CD4-positive, alpha-beta memory T cell (primary cell): ENCODE data around the gene ADAP1. TPM values are rescaled to one million over a fixed set of nuclear protein-coding genes. Genes with fewer than 3 reads are reported as not detected.

Experiments
- CTCF ChIA-PET: fragments of 350-600 bp; sonication (Branson Sonifier 250); formaldehyde crosslinking; loops from one replicate; lab custom pipeline; 2021; ENCODE audit warnings: inconsistent platforms; ENCODE audit not compliant: partially characterized antibody; lab: Charles Lee
- POLR2A ChIA-PET: fragments of 350-600 bp; sonication (Branson Sonifier 250); formaldehyde crosslinking; loops from one replicate; lab custom pipeline; 2021; ENCODE audit not compliant: partially characterized antibody; lab: Charles Lee
- DNase-seq, 5 donors: peaks; one replicate each; pipeline versions ENCODE4 v3.0.0 to v3.0.0-alpha.2; 2020 to 2022; ENCODE audit warnings: mixed read lengths in 1 of 5
- H3K27ac ChIP-seq: one replicate; pipeline ENCODE4 v1.7.0; 2013; ENCODE audit warnings: low read depth, low read length
- H3K27me3 ChIP-seq: 2 replicates; pipeline ENCODE4 v1.7.0; 2013; ENCODE audit warnings: mild to moderate bottlenecking, low read length, moderate library complexity; ENCODE audit not compliant: insufficient read depth
- H3K36me3 ChIP-seq: 2 replicates; pipeline ENCODE4 v1.7.0; 2013; ENCODE audit warnings: mild to moderate bottlenecking, low read length, moderate library complexity; ENCODE audit not compliant: insufficient read depth
- H3K4me1 ChIP-seq: 2 replicates; pipeline ENCODE4 v1.7.0; 2013; ENCODE audit warnings: mild to moderate bottlenecking, low read length, moderate library complexity; ENCODE audit not compliant: insufficient read depth
- H3K4me3 ChIP-seq, 2 donors: one replicate each; pipeline ENCODE4 v1.7.0; 2013; ENCODE audit warnings: low read length in 2 of 2, mild to moderate bottlenecking in 1 of 2
- H3K9me3 ChIP-seq, 2 donors: one replicate each; pipeline ENCODE4 v1.7.0; 2013; ENCODE audit warnings: low read length in 2 of 2, control low read depth in 1 of 2; ENCODE audit not compliant: control insufficient read depth in 1 of 2
- H3K27ac Mint-ChIP-seq, 7 donors: one replicate each; pipeline ENCODE4 v1.8.0; 2020 to 2021; ENCODE audit warnings: mixed read lengths in 7 of 7, mild to moderate bottlenecking in 6 of 7, inconsistent platforms in 3 of 7, moderate library complexity in 3 of 7
- H3K27me3 Mint-ChIP-seq, 2 donors: one replicate each; pipeline ENCODE4 v1.8.0; 2020 to 2021; ENCODE audit warnings: mixed read lengths in 2 of 2
- H3K36me3 Mint-ChIP-seq, 2 donors: one replicate each; pipeline ENCODE4 v1.8.0; 2020 to 2021; ENCODE audit warnings: mixed read lengths in 2 of 2, inconsistent platforms in 1 of 2, mild to moderate bottlenecking in 1 of 2
- H3K4me1 Mint-ChIP-seq, 4 donors: one replicate each; pipeline ENCODE4 v1.8.0; 2020 to 2021; ENCODE audit warnings: mixed read lengths in 4 of 4, mild to moderate bottlenecking in 1 of 4
- H3K4me3 Mint-ChIP-seq, 8 donors: one replicate each; pipeline ENCODE4 v1.8.0; 2020 to 2021; ENCODE audit warnings: mixed read lengths in 8 of 8, mild to moderate bottlenecking in 7 of 8, moderate library complexity in 6 of 8, inconsistent platforms in 3 of 8
- H3K9me3 Mint-ChIP-seq, 8 donors: one replicate each; pipeline ENCODE4 v1.8.0; 2020 to 2021; ENCODE audit warnings: mixed read lengths in 8 of 8, mild to moderate bottlenecking in 5 of 8, inconsistent platforms in 3 of 8, moderate library complexity in 1 of 8
- intact Hi-C: fragments of 100-400 bp; cut with micrococcal nuclease; formaldehyde crosslinking; loops from one replicate; pipeline ENCODE4 v1.15.1; 2023
- polyA plus RNA-seq, 2 donors: library from polyadenylated mRNA; unstranded; fragments of 300-500 nt; fragmentation: Illumina TruSeq; gene quantifications; one replicate each; pipeline ENCODE4 v1.2.3, GENCODE V29; 2021
- total RNA-seq, 2 experiments: library from RNA; stranded (reverse); gene quantifications; one replicate each; pipeline ENCODE4 v1.2.3, GENCODE V29; 2021

Gene ADAP1
- total and polyA plus RNA-seq, 4 experiments from 2014 or later, result 5.1 to 10.0 (median 8.8) TPM

- Histone ChIP-seq H3K27ac (no peak overlapping the region), H3K4me1 (peaks cover 5% of the 10 kb centered on the region), H3K36me3 (no peaks in the 10 kb centered on the region), H3K4me3 (no peak overlapping the region), H3K27me3 (no peaks in the 10 kb centered on the region), H3K9me3 (peaks cover 0 to 6% of the 10 kb centered on the region in 2 donors)
- Mint-ChIP-seq H3K9me3 (peaks cover 0 to 12% (median 4%) of the 10 kb centered on the region in 8 donors), H3K27me3 (no peaks in the 10 kb centered on the region), H3K4me3 (no peak overlapping the region), H3K27ac (peak overlapping the region in 1 of 7 donors; percentile 68), H3K36me3 (peaks cover 0 to 5% of the 10 kb centered on the region in 2 donors), H3K4me1 (peaks cover under 1 to 7% (median 5%) of the 10 kb centered on the region in 4 donors)
- intact Hi-C loops, result no loop called here
- POLR2A ChIA-PET, result no interaction called here
- DNase-seq, result no peak
- CTCF ChIA-PET, result no interaction called here
Measured at GRCh38 chr7:935874-936385, 18.6 kb downstream of the ADAP1 start.

- H3K27ac Mint-ChIP-seq, result no peak overlapping the region
- H3K4me3 Mint-ChIP-seq, result no peak overlapping the region
- intact Hi-C loops, result no loop called here
- no peak overlapping the region for H3K4me3 ChIP-seq
- H3K4me1 ChIP-seq, result peaks cover 5% of the 10 kb centered on the region
- no peaks in the 10 kb centered on the region for H3K36me3 ChIP-seq
- no peak for DNase-seq
- H3K4me1 Mint-ChIP-seq, result peaks cover 0 to 7% (median 5%) of the 10 kb centered on the region in 4 donors
- H3K9me3 ChIP-seq, result peaks cover 0 to 2% of the 10 kb centered on the region in 2 donors
- H3K27ac ChIP-seq, result no peak overlapping the region
- H3K36me3 Mint-ChIP-seq, result peaks cover 0 to 4% of the 10 kb centered on the region in 2 donors
- no peaks in the 10 kb centered on the region for H3K27me3 ChIP-seq
- ChIA-PET POLR2A (no interaction called here), CTCF (no interaction called here)
- H3K27me3 Mint-ChIP-seq, result no peaks in the 10 kb centered on the region
- H3K9me3 Mint-ChIP-seq, result peaks cover 0 to 6% (median 3%) of the 10 kb centered on the region in 8 donors
Measured at GRCh38 chr7:935164-935873, 19.2 kb downstream of the ADAP1 start.

GRCh38 chr7:934469-935163, 19.9 kb downstream of the ADAP1 start:
- H3K9me3 ChIP-seq, result no peaks in the 10 kb centered on the region
- H3K27ac ChIP-seq, result no peak overlapping the region
- Mint-ChIP-seq H3K27ac (no peak overlapping the region), H3K36me3 (no peaks in the 10 kb centered on the region), H3K4me1 (peaks cover 7 to 11% (median 7%) of the 10 kb centered on the region in 4 donors), H3K4me3 (no peak overlapping the region), H3K9me3 (no peaks in the 10 kb centered on the region), H3K27me3 (no peaks in the 10 kb centered on the region)
- H3K4me3 ChIP-seq, result no peak overlapping the region
- H3K4me1 ChIP-seq, result peaks cover 5% of the 10 kb centered on the region
- intact Hi-C loops, result no loop called here
- CTCF ChIA-PET, result no interaction called here
- POLR2A ChIA-PET, result no interaction called here
- H3K27me3 ChIP-seq, result no peaks in the 10 kb centered on the region
- DNase-seq, result no peak
- no peaks in the 10 kb centered on the region for H3K36me3 ChIP-seq

- Mint-ChIP-seq H3K4me3 (no peak overlapping the region), H3K36me3 (no peaks in the 10 kb centered on the region), H3K9me3 (no peaks in the 10 kb centered on the region), H3K27ac (no peak overlapping the region), H3K27me3 (no peaks in the 10 kb centered on the region), H3K4me1 (peaks cover 10 to 19% (median 12%) of the 10 kb centered on the region in 4 donors)
- CTCF ChIA-PET, result no interaction called here
- no peak for DNase-seq
- H3K4me3 ChIP-seq, result no peak overlapping the region
- no peaks in the 10 kb centered on the region for H3K36me3 ChIP-seq
- H3K27me3 ChIP-seq, result no peaks in the 10 kb centered on the region
- POLR2A ChIA-PET, result interaction anchor here (1.1 kb wide), 1 partner anchor 9 kb away, joined by 3 read pairs; no protein-coding TSS in a partner anchor
- no peak overlapping the region for H3K27ac ChIP-seq
- no peaks in the 10 kb centered on the region for H3K9me3 ChIP-seq
- intact Hi-C loops, result no loop called here
- peaks cover 5% of the 10 kb centered on the region for H3K4me1 ChIP-seq
Measured at GRCh38 chr7:932651-932975, 21.9 kb downstream of the ADAP1 start.

- Mint-ChIP-seq H3K4me1 (peaks cover 10 to 19% (median 12%) of the 10 kb centered on the region in 4 donors), H3K27me3 (no peaks in the 10 kb centered on the region), H3K9me3 (no peaks in the 10 kb centered on the region), H3K36me3 (no peaks in the 10 kb centered on the region), H3K4me3 (no peak overlapping the region), H3K27ac (peak overlapping the region in 3 of 7 donors; percentile 19 to 35 (median 32))
- H3K9me3 ChIP-seq, result no peaks in the 10 kb centered on the region
- ChIA-PET CTCF (no interaction called here), POLR2A (no interaction called here)
- no peak overlapping the region for H3K4me3 ChIP-seq
- intact Hi-C loops, result no loop called here
- H3K36me3 ChIP-seq, result no peaks in the 10 kb centered on the region
- H3K27me3 ChIP-seq, result no peaks in the 10 kb centered on the region
- H3K4me1 ChIP-seq, result peaks cover 5% of the 10 kb centered on the region
- H3K27ac ChIP-seq, result no peak overlapping the region
- DNase-seq, result no peak
Measured at GRCh38 chr7:931871-932650, 22.4 kb downstream of the ADAP1 start.

- H3K36me3 Mint-ChIP-seq, result no peaks in the 10 kb centered on the region
Measured at GRCh38 chr7:930975-931758, 23.3 kb downstream of the ADAP1 start.

More at GRCh38 chr7:930975-931758, 23.3 kb downstream of the ADAP1 start:
- Histone ChIP-seq H3K27me3 (no peaks in the 10 kb centered on the region), H3K4me1 (peaks cover under 1% of the 10 kb centered on the region), H3K36me3 (no peaks in the 10 kb centered on the region), H3K9me3 (no peaks in the 10 kb centered on the region), H3K4me3 (no peak overlapping the region), H3K27ac (no peak overlapping the region)
- Mint-ChIP-seq H3K27me3 (no peaks in the 10 kb centered on the region), H3K9me3 (no peaks in the 10 kb centered on the region), H3K4me1 (peaks cover 6 to 14% (median 9%) of the 10 kb centered on the region in 4 donors), H3K27ac (peak overlapping the region in 2 of 7 donors; percentile 35 to 60), H3K4me3 (no peak overlapping the region)
- ChIA-PET CTCF (no interaction called here), POLR2A (no interaction called here)
- no peak for DNase-seq
- intact Hi-C loops, result no loop called here
